CD14-positive monocyte (primary cell): ENCODE data around the gene PLXNA4. TPM values are rescaled to one million over a fixed set of nuclear protein-coding genes. Genes with fewer than 3 reads are reported as not detected.

Experiments used
- DNase-seq, 3 donors: peaks; one replicate each; pipeline ENCODE4 v3.0.0-alpha.2; 2011 to 2022
- H2AFZ ChIP-seq: 2 replicates; pipeline ENCODE4 v1.6.0; 2012; ENCODE audit warnings: mild to moderate bottlenecking, low read depth, low read length, inconsistent platforms; ENCODE audit not compliant: insufficient read depth, poor library complexity, severe bottlenecking
- H3K27ac ChIP-seq, 2 donors: 1 replicate in 1 of 2; 2 replicates in 1 of 2; pipeline ENCODE4 v1.5.1; 2012 to 2013; ENCODE audit warnings: low read length in 2 of 2, control low read depth in 1 of 2, inconsistent platforms in 1 of 2, low read depth in 1 of 2, mild to moderate bottlenecking in 1 of 2
- H3K27me3 ChIP-seq, 2 donors: one replicate each; pipeline versions ENCODE4 v1.6.0 to v1.6.1; 2011 to 2013; ENCODE audit warnings: low read length in 2 of 2; ENCODE audit not compliant: control insufficient read depth in 2 of 2, insufficient read depth in 2 of 2
- H3K36me3 ChIP-seq, 2 donors: replicated peaks in 1 of 2; 1 replicate in 1 of 2; 2 replicates in 1 of 2; pipeline versions ENCODE4 v1.5.1 to v1.6.1; 2012 to 2013; ENCODE audit warnings: low read length in 2 of 2, control low read depth in 1 of 2, inconsistent platforms in 1 of 2, mild to moderate bottlenecking in 1 of 2; ENCODE audit not compliant: insufficient read depth in 2 of 2, control insufficient read depth in 1 of 2
- H3K4me1 ChIP-seq, 2 donors: 1 replicate in 1 of 2; 2 replicates in 1 of 2; pipeline versions ENCODE4 v1.5.1 to v1.6.1; 2012 to 2013; ENCODE audit warnings: low read length in 2 of 2, control low read depth in 1 of 2, inconsistent platforms in 1 of 2, mild to moderate bottlenecking in 1 of 2, moderate library complexity in 1 of 2; ENCODE audit not compliant: insufficient read depth in 2 of 2, control insufficient read depth in 1 of 2
- H3K4me2 ChIP-seq: replicated peaks from 2 replicates; pipeline ENCODE3; 2012; ENCODE audit warnings: low read length, moderate library complexity, mild to moderate bottlenecking; ENCODE audit not compliant: poor library complexity, severe bottlenecking; ENCODE audit errors: extremely low read depth
- H3K4me3 ChIP-seq, 3 experiments: fragments of 200-600 bp in 1 of 3; sonication (generic) in 1 of 3; replicated peaks in 1 of 3; 1 replicate in 2 of 3; 2 replicates in 1 of 3; pipeline ENCODE4 v1.5.1; 2011 to 2013; ENCODE audit warnings: low read length in 3 of 3, mild to moderate bottlenecking in 3 of 3, control low read depth in 2 of 3, low read depth in 2 of 3, inconsistent platforms in 1 of 3, moderate library complexity in 1 of 3
- H3K79me2 ChIP-seq: 2 replicates; pipeline ENCODE4 v1.6.0; 2012; ENCODE audit warnings: mild to moderate bottlenecking, control low read depth, inconsistent platforms, low read length, moderate library complexity; ENCODE audit not compliant: insufficient read depth
- H3K9ac ChIP-seq: 2 replicates; pipeline ENCODE4 v1.6.0; 2017; ENCODE audit warnings: low read length, mild to moderate bottlenecking; ENCODE audit not compliant: insufficient read depth, poor library complexity, severe bottlenecking
- H3K9me3 ChIP-seq, 2 donors: replicated peaks in 1 of 2; 1 replicate in 1 of 2; 2 replicates in 1 of 2; pipeline versions ENCODE4 v1.5.1 to v1.6.1; 2012 to 2013; ENCODE audit warnings: low read length in 2 of 2, control low read depth in 1 of 2; ENCODE audit not compliant: control insufficient read depth in 1 of 2, insufficient read depth in 1 of 2
- H4K20me1 ChIP-seq: 2 replicates; pipeline ENCODE4 v1.6.0; 2012; ENCODE audit warnings: mild to moderate bottlenecking, low read length, control low read depth, moderate library complexity; ENCODE audit not compliant: insufficient read depth
- H3K27ac Mint-ChIP-seq, 7 donors: one replicate each; pipeline ENCODE4 v1.8.0; 2020; ENCODE audit warnings: mild to moderate bottlenecking in 7 of 7, mixed read lengths in 7 of 7, moderate library complexity in 6 of 7, inconsistent platforms in 2 of 7
- H3K27me3 Mint-ChIP-seq, 3 donors: one replicate each; pipeline ENCODE4 v1.8.0; 2021 to 2022; ENCODE audit warnings: low read depth in 3 of 3, mild to moderate bottlenecking in 3 of 3, mixed read lengths in 3 of 3, moderate library complexity in 3 of 3, inconsistent platforms in 1 of 3
- H3K36me3 Mint-ChIP-seq, 2 donors: one replicate each; pipeline ENCODE4 v1.8.0; 2020; ENCODE audit warnings: mixed read lengths in 2 of 2, inconsistent platforms in 1 of 2, mild to moderate bottlenecking in 1 of 2
- H3K4me1 Mint-ChIP-seq: one replicate; pipeline ENCODE4 v1.8.0; 2020; ENCODE audit warnings: mild to moderate bottlenecking, mixed read lengths
- H3K4me3 Mint-ChIP-seq, 2 donors: one replicate each; pipeline ENCODE4 v1.8.0; 2020; ENCODE audit warnings: mild to moderate bottlenecking in 2 of 2, mixed read lengths in 2 of 2, moderate library complexity in 1 of 2
- H3K9me3 Mint-ChIP-seq, 7 donors: one replicate each; pipeline ENCODE4 v1.8.0; 2020 to 2022; ENCODE audit warnings: mixed read lengths in 7 of 7, mild to moderate bottlenecking in 6 of 7, moderate library complexity in 6 of 7, inconsistent platforms in 2 of 7
- WGBS: methylation state at CpG from one replicate; pipeline ENCODE4 v1.1.5; 2013; ENCODE audit warnings: missing lambda C conversion rate; ENCODE audit not compliant: insufficient coverage; 5-methylcytosine and 5-hydroxymethylcytosine counted together
- intact Hi-C, 2 donors: fragments of 100-400 bp; cut with micrococcal nuclease; formaldehyde crosslinking; loops; one replicate each; pipeline versions ENCODE4 v1.15.0 to v1.15.1; 2023
- polyA plus RNA-seq, 3 donors: library from polyadenylated mRNA; depleted of rRNA in 1 of 3; unstranded in 2 of 3; stranded (reverse) in 1 of 3; fragments of 300-500 nt in 2 of 3; fragments of >200 nt in 1 of 3; fragmentation: Illumina TruSeq in 2 of 3; gene quantifications; 1 replicate in 2 of 3; 2 replicates in 1 of 3; pipeline ENCODE4 v1.2.3, GENCODE V29; 2012 to 2021
- TF ChIP-seq, protein P1 (sequence below): fragments of 200-600 bp; IDR thresholded peaks from one replicate; pipeline ENCODE4 v1.8.0; 2022; ENCODE audit warnings: antibody characterized with exemption, mild to moderate bottlenecking

The PLXNA4 gene
- polyA plus RNA-seq, 3 donors, result not detected

DNA sequence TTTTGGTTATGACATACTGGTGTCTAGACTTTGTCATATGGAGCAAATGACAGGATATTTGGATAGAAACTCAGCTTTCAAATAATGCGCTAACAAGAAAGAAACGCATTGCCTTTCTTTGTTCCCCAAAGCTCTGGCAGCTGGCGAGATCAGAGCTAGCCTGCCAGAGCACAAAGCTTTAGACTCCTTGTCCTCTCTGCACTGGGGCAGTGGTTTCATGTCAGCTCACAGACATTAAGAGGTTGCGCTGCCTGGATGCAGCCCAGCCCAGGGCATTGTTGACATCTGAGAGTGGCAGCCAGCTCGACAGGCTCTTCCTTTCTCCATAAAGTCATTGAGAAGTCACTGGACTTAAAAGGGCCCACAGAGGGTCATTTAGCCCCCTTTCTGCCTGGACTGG, 212.0 kb downstream of the PLXNA4 start:
- Histone ChIP-seq H2AFZ (no peak overlapping the region), H3K9me3 (no peaks in the 10 kb centered on the region), H3K27ac (no peak overlapping the region), H4K20me1 (no peaks in the 10 kb centered on the region), H3K36me3 (no peaks in the 10 kb centered on the region), H3K9ac (no peak overlapping the region), H3K79me2 (no peaks in the 10 kb centered on the region), H3K27me3 (no peaks in the 10 kb centered on the region), H3K4me3 (no peak overlapping the region), H3K4me1 (no peaks in the 10 kb centered on the region), H3K4me2 (no peak overlapping the region)
- TF ChIP-seq, protein P1, sequence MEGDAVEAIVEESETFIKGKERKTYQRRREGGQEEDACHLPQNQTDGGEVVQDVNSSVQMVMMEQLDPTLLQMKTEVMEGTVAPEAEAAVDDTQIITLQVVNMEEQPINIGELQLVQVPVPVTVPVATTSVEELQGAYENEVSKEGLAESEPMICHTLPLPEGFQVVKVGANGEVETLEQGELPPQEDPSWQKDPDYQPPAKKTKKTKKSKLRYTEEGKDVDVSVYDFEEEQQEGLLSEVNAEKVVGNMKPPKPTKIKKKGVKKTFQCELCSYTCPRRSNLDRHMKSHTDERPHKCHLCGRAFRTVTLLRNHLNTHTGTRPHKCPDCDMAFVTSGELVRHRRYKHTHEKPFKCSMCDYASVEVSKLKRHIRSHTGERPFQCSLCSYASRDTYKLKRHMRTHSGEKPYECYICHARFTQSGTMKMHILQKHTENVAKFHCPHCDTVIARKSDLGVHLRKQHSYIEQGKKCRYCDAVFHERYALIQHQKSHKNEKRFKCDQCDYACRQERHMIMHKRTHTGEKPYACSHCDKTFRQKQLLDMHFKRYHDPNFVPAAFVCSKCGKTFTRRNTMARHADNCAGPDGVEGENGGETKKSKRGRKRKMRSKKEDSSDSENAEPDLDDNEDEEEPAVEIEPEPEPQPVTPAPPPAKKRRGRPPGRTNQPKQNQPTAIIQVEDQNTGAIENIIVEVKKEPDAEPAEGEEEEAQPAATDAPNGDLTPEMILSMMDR, result no peak
- 81% methylated on average over 5 of the region's 5 CpGs for WGBS
- no peak for DNase-seq
- H3K36me3 Mint-ChIP-seq, result no peaks in the 10 kb centered on the region
- H3K4me3 Mint-ChIP-seq, result no peak overlapping the region
- peaks cover 0 to 11% (median 0%) of the 10 kb centered on the region in 7 donors for H3K9me3 Mint-ChIP-seq
- no peak overlapping the region for H3K27ac Mint-ChIP-seq
- no peaks in the 10 kb centered on the region for H3K4me1 Mint-ChIP-seq
- peaks cover 7 to 21% (median 11%) of the 10 kb centered on the region in 3 donors for H3K27me3 Mint-ChIP-seq
- intact Hi-C loops, result no loop called here

DNA sequence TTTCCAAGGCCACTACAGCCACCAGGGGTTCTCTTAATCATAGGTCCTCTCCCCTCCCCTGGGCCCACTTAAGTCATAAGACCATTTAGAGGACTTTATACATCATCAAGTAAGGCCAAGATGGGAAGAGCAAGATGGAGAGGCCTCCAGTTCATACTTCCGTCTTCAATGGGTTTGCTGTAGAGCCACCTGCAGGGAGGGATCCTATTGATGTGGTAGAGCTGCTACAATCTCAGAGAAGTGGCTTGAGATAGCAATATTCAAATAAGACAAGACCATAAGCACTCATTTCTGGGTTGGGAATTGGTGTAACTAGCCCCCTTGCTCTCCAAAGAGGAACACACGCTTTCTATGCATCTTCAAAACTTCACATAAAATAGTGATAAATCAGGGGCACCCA, 214.2 kb downstream of the PLXNA4 start:
- Histone ChIP-seq H3K9ac (no peak overlapping the region), H3K27ac (no peak overlapping the region), H2AFZ (no peak overlapping the region), H3K36me3 (no peaks in the 10 kb centered on the region), H3K79me2 (no peaks in the 10 kb centered on the region), H3K4me3 (no peak overlapping the region), H3K27me3 (no peaks in the 10 kb centered on the region), H3K9me3 (no peaks in the 10 kb centered on the region), H3K4me1 (no peaks in the 10 kb centered on the region), H3K4me2 (no peak overlapping the region), H4K20me1 (no peaks in the 10 kb centered on the region)
- H3K4me3 Mint-ChIP-seq, result no peak overlapping the region
- no peak for DNase-seq
- peaks cover 0 to 8% (median 0%) of the 10 kb centered on the region in 7 donors for H3K9me3 Mint-ChIP-seq
- no CpG with 5 or more reads among the region's 2 CpGs for WGBS
- intact Hi-C loops, result no loop called here
- TF ChIP-seq, protein P1, result no peak
- H3K4me1 Mint-ChIP-seq, result no peaks in the 10 kb centered on the region
- no peaks in the 10 kb centered on the region for H3K36me3 Mint-ChIP-seq
- no peak overlapping the region for H3K27ac Mint-ChIP-seq
- peaks cover 2 to 12% (median 6%) of the 10 kb centered on the region in 3 donors for H3K27me3 Mint-ChIP-seq
